SK-N-SH (cell line): ENCODE results near the gene HEXD.

ENCODE experiments used
- EP300 ChIP-seq, 2 experiments: IDR thresholded peaks; 2 replicates each; pipeline versions ENCODE4 v1.4.0 to v1.6.1; 2012; ENCODE audit warnings: borderline replicate concordance in 1 of 2, low read depth in 1 of 2, low read length in 1 of 2
- EZH2phosphoT487 ChIP-seq: fragments of 200-600 bp; sonication (generic); IDR thresholded peaks from 2 replicates; pipeline ENCODE4 v1.6.1; 2017; ENCODE audit warnings: low read depth, mixed run types, mild to moderate bottlenecking, antibody characterized with exemption, moderate library complexity, borderline replicate concordance
- FOXJ3 ChIP-seq: sonication (generic); formaldehyde crosslinking; IDR thresholded peaks from 2 replicates; pipeline ENCODE4 v1.5.1; 2020; ENCODE audit warnings: mild to moderate bottlenecking, missing genetic modification reagents
- GABPA ChIP-seq: IDR thresholded peaks from 2 replicates; pipeline ENCODE4 v1.4.0; 2012; ENCODE audit warnings: low read depth, mild to moderate bottlenecking
- JUND ChIP-seq: IDR thresholded peaks from 2 replicates; pipeline ENCODE4 v1.4.0; 2012
- NFIC ChIP-seq: IDR thresholded peaks from 2 replicates; pipeline ENCODE4 v1.4.0; 2012; ENCODE audit warnings: borderline replicate concordance
- POLR2AphosphoS5 ChIP-seq: IDR thresholded peaks from 2 replicates; pipeline ENCODE4 v1.6.1; 2012; ENCODE audit warnings: low read depth, low read length
- RFX5 ChIP-seq: IDR thresholded peaks from 2 replicates; pipeline ENCODE4 v1.6.1; 2012; ENCODE audit warnings: mild to moderate bottlenecking, improper control_type of control experiment, low read length
- TAF1 ChIP-seq: IDR thresholded peaks from 2 replicates; pipeline ENCODE4 v1.6.1; 2012; ENCODE audit warnings: low read depth, mild to moderate bottlenecking, low read length, moderate library complexity, borderline replicate concordance
- TF ChIP-seq, protein P1 (sequence below): fragments of 200-600 bp; sonication (generic); IDR thresholded peaks from 2 replicates; pipeline ENCODE4 v1.6.1; 2017; ENCODE audit warnings: antibody characterized with exemption, mild to moderate bottlenecking, moderate library complexity
- TF ChIP-seq, protein P2 (sequence below): IDR thresholded peaks from 2 replicates; pipeline ENCODE4 v1.4.0; 2012; ENCODE audit warnings: low read depth, borderline replicate concordance
- TF ChIP-seq, protein P3 (sequence below): IDR thresholded peaks from 2 replicates; pipeline ENCODE4 v1.4.0; 2012; ENCODE audit warnings: low read depth, borderline replicate concordance
- TF ChIP-seq, protein P4 (sequence below): fragments of 150-350 bp; IDR thresholded peaks from 2 replicates; pipeline ENCODE4 v1.6.1; 2017; ENCODE audit warnings: antibody characterized with exemption, low read length, low read depth, borderline replicate concordance

DNA sequence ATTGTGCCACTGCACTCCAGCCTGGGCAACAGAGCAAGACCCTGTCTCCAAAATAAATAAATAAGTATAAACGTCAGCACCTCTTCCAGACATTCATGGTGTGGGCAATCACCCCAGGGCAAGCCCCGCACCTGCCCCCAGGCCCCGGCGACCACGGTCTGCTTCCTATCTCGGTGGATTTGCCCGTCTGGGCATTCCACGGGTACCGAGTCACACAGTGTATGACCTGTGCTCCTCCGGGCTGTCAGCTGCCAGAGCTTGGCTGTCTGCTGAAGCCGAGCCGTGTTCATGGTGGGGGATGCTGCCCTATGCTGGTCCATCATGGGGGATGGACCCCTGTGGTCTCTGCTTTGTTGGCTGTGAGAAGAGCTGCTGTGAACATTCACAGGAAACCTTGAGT, 17.0 kb downstream of the HEXD start:
- TF ChIP-seq, protein P1, sequence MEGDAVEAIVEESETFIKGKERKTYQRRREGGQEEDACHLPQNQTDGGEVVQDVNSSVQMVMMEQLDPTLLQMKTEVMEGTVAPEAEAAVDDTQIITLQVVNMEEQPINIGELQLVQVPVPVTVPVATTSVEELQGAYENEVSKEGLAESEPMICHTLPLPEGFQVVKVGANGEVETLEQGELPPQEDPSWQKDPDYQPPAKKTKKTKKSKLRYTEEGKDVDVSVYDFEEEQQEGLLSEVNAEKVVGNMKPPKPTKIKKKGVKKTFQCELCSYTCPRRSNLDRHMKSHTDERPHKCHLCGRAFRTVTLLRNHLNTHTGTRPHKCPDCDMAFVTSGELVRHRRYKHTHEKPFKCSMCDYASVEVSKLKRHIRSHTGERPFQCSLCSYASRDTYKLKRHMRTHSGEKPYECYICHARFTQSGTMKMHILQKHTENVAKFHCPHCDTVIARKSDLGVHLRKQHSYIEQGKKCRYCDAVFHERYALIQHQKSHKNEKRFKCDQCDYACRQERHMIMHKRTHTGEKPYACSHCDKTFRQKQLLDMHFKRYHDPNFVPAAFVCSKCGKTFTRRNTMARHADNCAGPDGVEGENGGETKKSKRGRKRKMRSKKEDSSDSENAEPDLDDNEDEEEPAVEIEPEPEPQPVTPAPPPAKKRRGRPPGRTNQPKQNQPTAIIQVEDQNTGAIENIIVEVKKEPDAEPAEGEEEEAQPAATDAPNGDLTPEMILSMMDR, result no peak
- TF ChIP-seq, protein P2, sequence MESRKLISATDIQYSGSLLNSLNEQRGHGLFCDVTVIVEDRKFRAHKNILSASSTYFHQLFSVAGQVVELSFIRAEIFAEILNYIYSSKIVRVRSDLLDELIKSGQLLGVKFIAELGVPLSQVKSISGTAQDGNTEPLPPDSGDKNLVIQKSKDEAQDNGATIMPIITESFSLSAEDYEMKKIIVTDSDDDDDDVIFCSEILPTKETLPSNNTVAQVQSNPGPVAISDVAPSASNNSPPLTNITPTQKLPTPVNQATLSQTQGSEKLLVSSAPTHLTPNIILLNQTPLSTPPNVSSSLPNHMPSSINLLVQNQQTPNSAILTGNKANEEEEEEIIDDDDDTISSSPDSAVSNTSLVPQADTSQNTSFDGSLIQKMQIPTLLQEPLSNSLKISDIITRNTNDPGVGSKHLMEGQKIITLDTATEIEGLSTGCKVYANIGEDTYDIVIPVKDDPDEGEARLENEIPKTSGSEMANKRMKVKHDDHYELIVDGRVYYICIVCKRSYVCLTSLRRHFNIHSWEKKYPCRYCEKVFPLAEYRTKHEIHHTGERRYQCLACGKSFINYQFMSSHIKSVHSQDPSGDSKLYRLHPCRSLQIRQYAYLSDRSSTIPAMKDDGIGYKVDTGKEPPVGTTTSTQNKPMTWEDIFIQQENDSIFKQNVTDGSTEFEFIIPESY, result no peak
- TF ChIP-seq, protein P3, sequence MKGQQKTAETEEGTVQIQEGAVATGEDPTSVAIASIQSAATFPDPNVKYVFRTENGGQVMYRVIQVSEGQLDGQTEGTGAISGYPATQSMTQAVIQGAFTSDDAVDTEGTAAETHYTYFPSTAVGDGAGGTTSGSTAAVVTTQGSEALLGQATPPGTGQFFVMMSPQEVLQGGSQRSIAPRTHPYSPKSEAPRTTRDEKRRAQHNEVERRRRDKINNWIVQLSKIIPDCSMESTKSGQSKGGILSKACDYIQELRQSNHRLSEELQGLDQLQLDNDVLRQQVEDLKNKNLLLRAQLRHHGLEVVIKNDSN, result no peak
- TF ChIP-seq EZH2phosphoT487 (no peak), GABPA (no peak), NFIC (no peak), RFX5 (no peak), FOXJ3 (CRISPR knock-in tag) (no peak), TAF1 (no peak), JUND (no peak), EP300 (IDR thresholded peaks at IDR 0.05; ENCODE audit: borderline replicate concordance in 1 of 2, low read depth in 1 of 2, low read length in 1 of 2) (no peak), POLR2AphosphoS5 (no peak)
- TF ChIP-seq, protein P4, sequence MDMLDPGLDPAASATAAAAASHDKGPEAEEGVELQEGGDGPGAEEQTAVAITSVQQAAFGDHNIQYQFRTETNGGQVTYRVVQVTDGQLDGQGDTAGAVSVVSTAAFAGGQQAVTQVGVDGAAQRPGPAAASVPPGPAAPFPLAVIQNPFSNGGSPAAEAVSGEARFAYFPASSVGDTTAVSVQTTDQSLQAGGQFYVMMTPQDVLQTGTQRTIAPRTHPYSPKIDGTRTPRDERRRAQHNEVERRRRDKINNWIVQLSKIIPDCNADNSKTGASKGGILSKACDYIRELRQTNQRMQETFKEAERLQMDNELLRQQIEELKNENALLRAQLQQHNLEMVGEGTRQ, result no peak
